SKM-1 treated with dmso at 0.1 percent for 144 hours (cell line): Measurements from ENCODE around the gene HACD4.
A peak's percentile ranks its signal among the peaks of the same experiment; 100 is the strongest.

Source experiments
- DNase-seq: peaks from one replicate; lab custom pipeline; 2025; ENCODE audit not compliant: unreplicated experiment; lab: John Stamatoyannopoulos, UW

The HACD4 gene

GRCh38 chr9:20973246-20973947 is 58.0 kb downstream of the HACD4 start:
- DNase-seq: peak; percentile 47

- no peak for DNase-seq
Measured at GRCh38 chr9:20972684-20973083, 58.8 kb downstream of the HACD4 start.

- DNase-seq: no peak
Measured at GRCh38 chr9:20962536-20963225, 68.8 kb downstream of the HACD4 start.

GRCh38 chr9:20950707-20951106 is 80.7 kb downstream of the HACD4 start:
- no peak for DNase-seq
